ENCODE data around the gene NPRL2.

GRCh38 chr3:50355829-50356552 is 5.4 kb upstream of the NPRL2 start:
- TF ChIP-seq POLR2A (IDR thresholded peaks at IDR 0.05; ENCODE audit: low read depth, low read length) (no peak), CTCF (IDR thresholded peaks at IDR 0.05; ENCODE audit: extremely low read depth in 1 of 2, insufficient read depth in 1 of 2, low read depth in 1 of 2, low read length in 2 of 2) (no peak), GATA2 (IDR thresholded peaks at IDR 0.05; ENCODE audit: insufficient read depth, insufficient read length, low read depth, low read length) (no peak), POLR2AphosphoS5 (IDR thresholded peaks at IDR 0.05; ENCODE audit: insufficient read depth, low read depth, low read length) (no peak), EZH2 (IDR thresholded peaks at IDR 0.05; ENCODE audit: borderline replicate concordance, low read depth, low read length, severe bottlenecking) (no peak), MAX (IDR thresholded peaks at IDR 0.05; ENCODE audit: insufficient read depth, insufficient read length) (no peak), JUN (IDR thresholded peaks at IDR 0.05; ENCODE audit: borderline replicate concordance, insufficient read depth, insufficient read length, low read depth) (no peak), MYC (IDR thresholded peaks at IDR 0.05; ENCODE audit: low read depth, low read length) (no peak), FOS (IDR thresholded peaks at IDR 0.05; ENCODE audit: borderline replicate concordance, insufficient read depth, low read length) (no peak)
